Activated T-helper 1 cell treated with anti-CD3 and anti-CD28 coated beads, Interleukin-2, amount 50 U/mL, for 16 hours (primary cell): ENCODE data around the gene CHRNB1.
A peak's percentile ranks its signal among the peaks of the same experiment; 100 is the strongest.
"Not testable (repeated sequence)": the region's sequence is repeated elsewhere in the genome, so short reads cannot be mapped to it uniquely, and the experiment has no call there.

Source experiments
- DNase-seq, 2 donors: peaks; one replicate each; pipeline ENCODE4 v3.0.0-alpha.2; 2020; ENCODE audit warnings: low read depth in 1 of 2, low spot score in 1 of 2

CHRNB1 gene

DNA sequence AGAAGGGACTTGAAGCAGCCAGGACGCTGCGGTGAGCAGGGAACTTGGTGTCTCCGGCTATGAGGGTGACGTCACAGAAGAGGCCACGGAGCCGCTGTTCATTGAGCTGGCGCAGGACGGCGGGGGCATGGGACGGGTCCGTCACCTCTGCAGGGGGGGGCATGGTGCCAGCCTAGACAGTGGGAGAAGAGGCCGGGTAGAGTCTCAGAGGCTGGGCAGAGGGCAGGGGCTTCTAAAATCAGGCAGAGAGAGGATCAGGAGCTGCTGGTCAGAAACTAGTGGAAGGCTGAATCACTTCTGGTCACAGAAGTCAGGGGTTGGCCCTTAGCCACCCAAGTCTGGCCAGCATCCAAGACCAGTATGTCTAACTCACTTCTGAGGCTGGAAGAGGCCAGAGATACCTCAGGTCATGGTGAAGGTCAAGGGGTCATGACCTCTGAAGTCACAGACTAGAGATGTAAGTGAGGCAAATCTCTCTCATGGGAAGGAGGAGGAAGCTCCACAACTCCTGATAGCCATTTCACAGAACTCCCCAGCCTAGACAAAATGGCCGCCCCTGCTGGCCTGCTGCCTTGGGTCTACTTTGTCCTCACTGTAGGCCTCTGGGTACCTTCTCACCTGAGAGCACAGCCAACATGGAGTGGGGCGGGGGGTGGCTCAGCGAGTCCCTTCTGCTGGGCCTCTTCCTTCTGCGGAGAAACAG, 21.9 kb downstream of the CHRNB1 start:
- no peak for DNase-seq

DNA sequence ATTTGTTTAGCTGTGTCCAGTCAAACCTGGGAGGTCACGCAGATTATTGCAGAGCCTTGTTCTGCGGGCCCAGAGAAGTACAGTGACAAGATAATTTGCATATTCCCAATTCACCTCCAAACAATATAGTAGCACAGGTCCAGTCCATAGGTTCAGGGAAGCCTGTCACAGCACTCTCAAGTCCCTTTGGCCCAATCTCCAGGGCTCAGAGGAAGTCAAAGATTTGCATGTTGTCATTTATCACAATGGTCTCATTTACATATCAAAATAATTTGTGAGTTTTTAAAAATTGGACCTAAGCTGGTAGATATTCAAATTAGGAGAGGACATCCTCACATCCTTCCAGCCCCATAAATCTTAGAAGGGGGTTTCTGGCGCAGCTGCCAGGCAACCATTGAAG, 22.6 kb downstream of the CHRNB1 start:
- no peak for DNase-seq

DNA sequence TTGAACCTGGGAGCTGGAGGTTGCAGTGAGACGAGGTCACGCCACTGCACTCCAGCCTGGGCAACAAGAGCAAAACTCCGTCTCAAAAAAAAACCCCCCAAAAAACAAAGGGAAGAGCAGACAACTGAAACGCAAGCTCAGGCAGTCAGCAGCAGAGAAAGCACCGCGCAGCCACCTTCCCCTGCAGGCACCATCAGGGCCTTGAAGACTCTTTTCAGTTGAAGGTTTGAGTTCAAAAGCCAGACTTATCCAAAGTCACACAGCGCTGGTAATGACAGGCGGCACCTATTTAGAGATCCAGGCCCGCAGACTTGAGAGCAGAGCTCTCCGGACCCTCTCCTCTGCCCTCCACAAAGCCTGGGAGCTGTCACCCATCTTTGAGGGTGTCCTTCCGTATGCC, 23.4 kb downstream of the CHRNB1 start:
- DNase-seq: no peak

GRCh38 chr17:7468804-7469389, 24.0 kb downstream of the CHRNB1 start:
- DNase-seq: no peak

DNA sequence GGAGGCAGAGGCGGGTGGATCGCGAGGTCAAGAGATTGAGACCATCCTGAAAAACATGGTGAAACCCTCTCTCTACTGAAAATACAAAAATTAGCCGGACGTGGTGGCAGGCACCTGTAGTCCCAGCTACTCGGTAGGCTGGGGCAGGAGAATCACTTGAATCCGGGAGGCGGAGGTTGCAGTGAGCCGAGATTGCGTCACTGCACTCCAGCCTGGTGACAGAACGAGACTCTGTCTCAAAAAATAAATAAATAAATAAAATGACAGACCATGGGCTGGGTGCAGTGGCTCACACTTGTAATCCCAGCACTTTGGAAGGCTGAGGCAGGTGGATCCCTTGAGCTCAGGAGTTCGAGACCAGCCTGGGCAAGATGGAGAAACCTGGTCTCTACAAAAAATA, 25.0 kb downstream of the CHRNB1 start:
- not testable (repeated sequence) for DNase-seq

GRCh38 chr17:7470457-7470973, 25.7 kb downstream of the CHRNB1 start:
- DNase-seq: not testable (repeated sequence)

GRCh38 chr17:7471729-7472128, 26.9 kb downstream of the CHRNB1 start:
- no peak for DNase-seq

DNA sequence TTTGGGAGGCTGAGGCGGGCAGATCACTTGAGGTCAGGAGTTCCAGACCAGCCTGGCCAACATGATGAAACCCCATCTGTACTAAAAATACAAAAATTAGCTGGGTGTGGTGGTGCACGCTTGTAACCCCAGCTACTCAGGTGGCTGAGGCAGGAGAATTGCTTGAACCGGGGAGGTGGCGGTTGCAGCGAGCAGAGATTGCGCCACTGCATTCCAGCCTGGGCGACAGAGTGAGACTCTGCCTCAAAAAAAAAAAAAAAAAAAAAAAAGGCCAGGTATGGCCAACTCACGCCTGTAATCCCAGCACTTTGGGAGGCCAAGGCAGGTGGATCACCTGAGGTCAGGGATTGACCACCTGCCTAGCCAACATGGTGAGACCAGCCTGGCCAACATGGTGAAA, 29.9 kb downstream of the CHRNB1 start:
- DNase-seq: not testable (repeated sequence)

DNA sequence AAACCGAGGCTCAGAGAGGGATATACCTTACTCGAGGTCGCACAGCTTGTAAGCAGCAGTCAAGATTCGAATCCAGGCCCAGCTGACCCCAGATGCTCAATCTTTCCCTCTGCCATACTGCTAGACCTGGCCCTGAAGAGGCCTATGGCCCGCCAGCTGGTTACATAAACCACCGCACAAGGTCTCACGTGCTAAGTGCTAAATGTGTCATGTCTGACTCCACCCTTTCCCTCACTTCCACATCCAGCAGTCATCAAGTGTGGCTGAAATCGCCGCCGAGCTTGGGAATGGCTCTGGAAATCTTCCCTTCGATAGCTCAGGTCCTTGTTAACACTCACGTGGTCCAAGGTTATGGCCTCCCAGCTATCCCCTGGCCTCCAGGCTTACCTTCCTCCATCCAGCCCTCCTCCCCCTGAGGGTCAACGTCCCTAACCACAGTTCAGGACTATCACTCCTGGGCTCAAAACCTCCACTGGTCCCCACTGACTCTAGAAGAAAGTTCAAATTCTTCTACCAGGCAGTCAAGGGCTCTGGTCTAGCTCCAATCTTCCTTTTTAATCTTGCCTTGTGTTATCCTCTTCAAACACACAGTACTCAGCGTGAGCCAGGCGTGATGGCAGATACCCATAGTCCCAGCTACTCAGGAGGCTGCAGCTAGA, 31.0 kb downstream of the CHRNB1 start:
- DNase-seq: no peak

DNA sequence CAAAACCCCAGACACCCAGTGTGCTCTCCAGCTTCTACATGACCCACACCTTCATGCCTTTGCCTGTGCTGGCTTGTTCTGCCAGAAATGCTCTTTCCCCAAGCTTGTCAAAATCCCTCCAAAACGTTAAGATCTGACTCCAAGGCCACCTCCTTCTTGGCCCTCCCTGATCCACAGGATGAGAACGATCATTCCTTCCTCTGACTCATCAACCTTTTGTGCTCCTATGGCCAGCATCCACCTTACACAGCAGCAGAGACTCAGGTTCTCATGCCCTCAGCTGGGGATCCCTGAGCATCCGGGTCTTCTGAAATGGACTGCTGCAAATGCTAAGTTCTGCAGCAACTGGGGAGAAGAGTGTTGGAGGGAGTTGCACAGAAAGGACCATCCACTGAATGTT, 31.6 kb downstream of the CHRNB1 start:
- no peak for DNase-seq

GRCh38 chr17:7476951-7477350, 32.1 kb downstream of the CHRNB1 start:
- no peak for DNase-seq

DNA sequence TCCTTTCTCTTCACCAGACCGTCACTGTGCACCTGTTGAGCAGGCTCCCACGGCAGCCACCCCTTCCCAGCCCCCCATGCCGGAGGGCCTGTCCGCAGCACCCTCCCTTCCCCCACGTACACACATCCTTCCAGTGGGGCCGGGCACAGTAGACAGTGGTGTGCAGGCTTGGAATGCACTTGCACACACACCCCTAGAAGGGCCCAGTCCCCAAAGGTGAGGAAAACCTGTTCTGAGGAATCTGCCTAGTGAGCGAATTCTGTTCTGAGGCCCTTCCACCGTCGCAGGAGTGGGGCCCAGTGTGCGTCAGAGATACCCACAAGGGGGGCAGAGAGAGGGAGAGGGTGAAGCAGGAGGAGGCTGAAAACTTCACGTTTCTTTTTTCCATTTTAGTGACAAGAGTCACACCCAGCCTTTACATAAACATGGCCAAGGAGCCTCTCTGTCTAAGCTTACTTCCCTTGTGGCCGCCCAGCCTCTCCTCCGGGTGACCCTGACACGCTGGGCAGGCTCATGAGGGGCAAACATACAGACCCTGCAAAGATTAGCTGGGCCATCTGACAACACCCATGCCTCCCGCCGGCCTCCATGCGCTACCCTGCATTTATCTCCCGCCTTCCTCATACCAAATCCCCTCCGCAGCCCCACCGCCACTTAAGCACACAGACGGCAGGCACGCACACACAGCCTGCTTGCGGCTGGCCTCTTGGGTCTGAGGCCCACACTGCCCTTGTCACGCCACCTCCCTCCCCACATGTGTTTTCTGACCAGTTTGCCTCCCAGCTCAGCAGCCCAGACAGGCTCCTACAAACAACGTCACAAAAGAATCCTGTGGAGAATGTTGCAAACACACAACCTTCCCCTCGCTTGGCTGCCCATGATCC, 32.8 kb downstream of the CHRNB1 start:
- DNase-seq: no peak

DNA sequence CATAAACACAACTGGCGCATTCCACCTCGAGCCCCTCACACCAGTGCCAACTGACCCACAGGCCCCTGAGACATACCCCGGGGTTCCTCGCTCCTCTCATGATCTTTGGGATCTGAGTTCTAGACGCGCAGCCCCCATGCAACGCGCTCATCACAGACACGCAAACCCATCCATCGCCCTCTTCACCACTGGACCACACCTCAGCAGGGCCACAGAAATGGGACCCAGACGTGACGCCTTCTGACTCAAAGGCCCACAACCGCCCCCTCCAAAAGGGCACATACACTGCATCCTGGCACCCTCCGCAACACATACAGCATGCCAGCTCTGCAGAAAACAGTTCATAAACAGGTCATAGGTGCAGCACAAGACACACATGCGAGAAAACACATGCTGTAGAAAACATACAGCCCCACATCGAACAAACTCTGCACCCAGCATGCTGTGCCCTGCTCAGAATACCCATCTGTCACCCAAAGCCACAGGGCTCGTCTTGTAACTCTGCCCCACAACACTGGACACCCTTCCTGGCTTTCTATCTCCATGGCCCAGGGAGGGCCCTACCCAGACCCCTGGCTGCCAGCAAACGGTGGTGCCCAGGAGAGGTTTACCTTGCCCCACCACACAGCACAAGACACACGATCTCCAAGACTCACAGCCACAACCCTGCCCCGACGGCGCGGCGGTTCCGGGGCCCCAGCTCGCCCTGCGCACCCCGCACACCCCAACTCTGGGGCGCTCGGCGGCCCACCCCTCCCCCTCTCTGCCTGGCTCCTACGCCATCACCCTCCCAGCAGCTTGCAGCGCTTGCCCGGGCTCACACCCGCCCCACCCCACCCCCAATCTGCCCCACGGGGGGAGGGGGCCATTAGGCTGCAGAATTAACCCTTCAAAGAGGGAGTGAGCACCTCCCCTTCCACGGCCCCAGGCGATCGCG, 33.7 kb downstream of the CHRNB1 start:
- DNase-seq: peak; percentile 34 to 38

GRCh38 chr17:7479213-7480088, 34.6 kb downstream of the CHRNB1 start, which contains the start of gene ZBTB4:
ZBTB4 (minus strand) TSS chr17:7479631; CDS start chr17:7466801, 12,830 bp downstream.
- peak; percentile 34 to 59 for DNase-seq

DNA sequence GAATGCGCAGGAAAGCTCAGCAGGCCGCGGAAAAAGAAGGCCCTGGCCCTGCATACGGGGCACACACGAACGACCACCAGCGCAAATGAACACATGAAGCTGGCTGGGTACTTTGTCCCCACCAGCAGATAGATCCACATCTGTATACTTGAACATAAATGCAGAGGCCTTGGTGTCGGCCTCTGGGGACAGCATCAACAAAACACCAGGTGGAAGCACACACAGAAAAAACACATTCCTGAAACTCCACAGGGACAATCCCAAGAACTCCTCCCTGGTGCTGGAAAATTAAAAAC, 35.2 kb downstream of the CHRNB1 start:
- no peak for DNase-seq

- DNase-seq: not testable (repeated sequence)
Measured at GRCh38 chr17:7481275-7481674, 36.4 kb downstream of the CHRNB1 start, which contains the start of gene SLC35G6. SLC35G6 (plus strand) TSS chr17:7481446; CDS start chr17:7481517, 71 bp downstream.

DNA sequence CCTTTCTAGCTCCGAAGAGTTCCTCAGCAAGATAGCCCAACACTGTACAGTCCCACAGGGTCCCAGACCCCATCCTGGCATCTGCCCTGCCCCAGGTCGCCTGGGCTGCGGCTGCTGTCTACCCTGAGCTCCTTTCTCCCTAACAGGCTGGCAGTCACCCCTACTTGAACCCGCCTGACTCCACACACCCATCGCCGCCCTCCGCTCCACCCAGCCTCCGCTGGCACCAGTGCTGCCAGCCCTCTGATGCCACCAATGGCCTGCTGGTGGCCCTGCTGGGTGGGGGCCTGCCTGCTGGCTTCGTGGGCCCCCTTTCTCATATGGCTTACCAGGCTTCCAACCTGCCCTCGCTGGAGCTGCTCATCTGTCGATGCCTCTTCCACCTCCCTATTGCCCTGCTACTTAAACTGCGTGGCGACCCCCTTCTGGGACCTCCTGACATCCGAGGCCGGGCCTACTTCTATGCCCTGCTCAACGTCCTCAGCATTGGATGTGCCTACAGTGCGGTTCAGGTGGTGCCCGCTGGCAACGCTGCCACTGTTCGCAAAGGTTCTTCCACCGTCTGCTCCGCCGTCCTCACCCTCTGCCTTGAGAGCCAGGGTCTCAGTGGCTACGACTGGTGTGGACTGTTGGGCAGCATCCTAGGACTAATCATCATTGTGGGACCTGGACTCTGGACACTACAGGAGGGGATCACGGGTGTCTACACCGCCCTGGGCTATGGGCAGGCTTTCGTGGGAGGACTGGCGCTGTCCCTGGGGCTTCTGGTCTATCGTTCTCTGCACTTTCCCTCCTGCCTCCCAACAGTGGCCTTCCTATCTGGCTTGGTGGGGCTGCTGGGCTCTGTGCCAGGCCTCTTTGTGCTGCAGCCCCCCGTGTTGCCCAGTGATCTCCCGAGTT, 37.2 kb downstream of the CHRNB1 start:
- not testable (repeated sequence) for DNase-seq

GRCh38 chr17:7482742-7483088, 37.9 kb downstream of the CHRNB1 start:
- DNase-seq: not testable (repeated sequence)
